Neural cell (in vitro differentiated cells): Measurements from ENCODE around the gene HOXC13. TPM values are rescaled to one million over a fixed set of nuclear protein-coding genes. Genes with fewer than 3 reads are reported as not detected.

Experiments used
- H2AFZ ChIP-seq: fragments of 200-600, 300-800 bp; sonication (generic), shearing (Covaris generic); 2 replicates; pipeline ENCODE4 v1.6.0; 2014; ENCODE audit warnings: low read depth, mild to moderate bottlenecking, antibody characterized with exemption, low read length, moderate library complexity
- H3F3A ChIP-seq: fragments of 200-600 bp; shearing (Covaris generic); 2 replicates; pipeline ENCODE4 v1.6.1; 2016; ENCODE audit warnings: mild to moderate bottlenecking, moderate library complexity, mixed read lengths, antibody characterized with exemption, low read length; ENCODE audit not compliant: insufficient read depth, poor library complexity, severe bottlenecking
- H3K27ac ChIP-seq: fragments of 200-600, 300-800 bp; sonication (generic), shearing (Covaris generic); 2 replicates; pipeline ENCODE4 v1.5.1; 2014; ENCODE audit warnings: mild to moderate bottlenecking, low read length, moderate library complexity
- H3K27me3 ChIP-seq: fragments of 300-800, 200-600 bp; sonication (generic), shearing (Covaris generic); 2 replicates; pipeline ENCODE4 v1.6.0; 2014; ENCODE audit warnings: mild to moderate bottlenecking, low read depth, low read length, moderate library complexity; ENCODE audit not compliant: insufficient read depth
- H3K36me3 ChIP-seq: fragments of 300-800, 200-600 bp; sonication (generic), shearing (Covaris generic); 2 replicates; pipeline ENCODE4 v1.5.1; 2014; ENCODE audit warnings: mild to moderate bottlenecking, antibody characterized with exemption, low read length, moderate library complexity; ENCODE audit not compliant: insufficient read depth
- H3K4me2 ChIP-seq: fragments of 300-800, 200-600 bp; sonication (generic), shearing (Covaris generic); 2 replicates; pipeline ENCODE4 v1.6.0; 2014; ENCODE audit warnings: mild to moderate bottlenecking, low read length
- H3K4me3 ChIP-seq: fragments of 300-800, 200-600 bp; sonication (generic), shearing (Covaris generic); 2 replicates; pipeline ENCODE4 v1.5.1; 2014; ENCODE audit warnings: mild to moderate bottlenecking, low read length, moderate library complexity
- H3K79me2 ChIP-seq: fragments of 200-600 bp; shearing (Covaris generic); replicated peaks from 2 replicates; pipeline ENCODE4 v1.6.0; 2014; ENCODE audit warnings: mild to moderate bottlenecking, low read length, moderate library complexity; ENCODE audit not compliant: insufficient read depth
- H3K9ac ChIP-seq: fragments of 300-800, 200-600 bp; sonication (generic), shearing (Covaris generic); 2 replicates; pipeline ENCODE4 v1.6.1; 2016; ENCODE audit warnings: mild to moderate bottlenecking, low read length, mixed read lengths
- H3K9me2 ChIP-seq: fragments of 200-600 bp; shearing (Covaris generic); 2 replicates; pipeline ENCODE4 v1.6.1; 2016; ENCODE audit warnings: mild to moderate bottlenecking, low read length, mixed read lengths; ENCODE audit not compliant: insufficient read depth
- H3K9me3 ChIP-seq: fragments of 200-600, 300-800 bp; sonication (generic), shearing (Covaris generic); 2 replicates; pipeline ENCODE4 v1.6.1; 2016; ENCODE audit warnings: mild to moderate bottlenecking, mixed run types, low read length, moderate library complexity, mixed read lengths
- H4K20me1 ChIP-seq: fragments of 200-600 bp; shearing (Covaris generic); 2 replicates; pipeline ENCODE4 v1.6.1; 2016; ENCODE audit warnings: mild to moderate bottlenecking, mixed run types; ENCODE audit not compliant: insufficient read depth
- CTCF ChIP-seq: fragments of 450-650 bp; IDR thresholded peaks from 2 replicates; pipeline ENCODE4 v1.5.1; 2014; ENCODE audit warnings: antibody characterized with exemption, mild to moderate bottlenecking, moderate library complexity; ENCODE audit not compliant: poor library complexity, severe bottlenecking
- EP300 ChIP-seq: fragments of 450-650 bp; conservative IDR thresholded peaks from 2 replicates; pipeline ENCODE4 v1.6.1; 2014; ENCODE audit warnings: antibody characterized with exemption, mild to moderate bottlenecking, moderate library complexity; ENCODE audit not compliant: poor library complexity, severe bottlenecking
- EZH2 ChIP-seq: fragments of 200-600, 300-800 bp; shearing (Covaris generic), sonication (generic); IDR thresholded peaks from 2 replicates; pipeline ENCODE4 v1.6.1; 2014; ENCODE audit warnings: antibody characterized with exemption, low read length, borderline replicate concordance, mild to moderate bottlenecking; ENCODE audit not compliant: insufficient read depth, poor library complexity, severe bottlenecking
- MXI1 ChIP-seq: fragments of 450-650 bp; conservative IDR thresholded peaks from 2 replicates; pipeline ENCODE4 v1.6.1; 2014; ENCODE audit warnings: antibody characterized with exemption, mild to moderate bottlenecking; ENCODE audit not compliant: poor library complexity, severe bottlenecking
- POLR2AphosphoS5 ChIP-seq: IDR thresholded peaks from 2 replicates; pipeline ENCODE4 v1.6.1; 2012
- RAD21 ChIP-seq: fragments of 450-650 bp; conservative IDR thresholded peaks from 2 replicates; pipeline ENCODE4 v1.6.1; 2014; ENCODE audit warnings: antibody characterized with exemption, mild to moderate bottlenecking, moderate library complexity
- REST ChIP-seq: IDR thresholded peaks from 2 replicates; pipeline ENCODE4 v1.6.1; 2012; ENCODE audit warnings: borderline replicate concordance
- SMC3 ChIP-seq: fragments of 450-650 bp; conservative IDR thresholded peaks from 2 replicates; pipeline ENCODE4 v1.6.1; 2014; ENCODE audit warnings: antibody characterized with exemption, mild to moderate bottlenecking, moderate library complexity; ENCODE audit not compliant: poor library complexity
- TAF1 ChIP-seq: IDR thresholded peaks from 2 replicates; pipeline ENCODE4 v1.6.1; 2012; ENCODE audit warnings: low read depth
- polyA plus RNA-seq: library from polyadenylated mRNA; depleted of rRNA; stranded (reverse); fragments of >200 nt; gene quantifications from 2 replicates; pipeline ENCODE4 v1.2.3, GENCODE V29; 2014

HOXC13 gene
- polyA plus RNA-seq, 1 donor from 2014 or later = not detected

DNA sequence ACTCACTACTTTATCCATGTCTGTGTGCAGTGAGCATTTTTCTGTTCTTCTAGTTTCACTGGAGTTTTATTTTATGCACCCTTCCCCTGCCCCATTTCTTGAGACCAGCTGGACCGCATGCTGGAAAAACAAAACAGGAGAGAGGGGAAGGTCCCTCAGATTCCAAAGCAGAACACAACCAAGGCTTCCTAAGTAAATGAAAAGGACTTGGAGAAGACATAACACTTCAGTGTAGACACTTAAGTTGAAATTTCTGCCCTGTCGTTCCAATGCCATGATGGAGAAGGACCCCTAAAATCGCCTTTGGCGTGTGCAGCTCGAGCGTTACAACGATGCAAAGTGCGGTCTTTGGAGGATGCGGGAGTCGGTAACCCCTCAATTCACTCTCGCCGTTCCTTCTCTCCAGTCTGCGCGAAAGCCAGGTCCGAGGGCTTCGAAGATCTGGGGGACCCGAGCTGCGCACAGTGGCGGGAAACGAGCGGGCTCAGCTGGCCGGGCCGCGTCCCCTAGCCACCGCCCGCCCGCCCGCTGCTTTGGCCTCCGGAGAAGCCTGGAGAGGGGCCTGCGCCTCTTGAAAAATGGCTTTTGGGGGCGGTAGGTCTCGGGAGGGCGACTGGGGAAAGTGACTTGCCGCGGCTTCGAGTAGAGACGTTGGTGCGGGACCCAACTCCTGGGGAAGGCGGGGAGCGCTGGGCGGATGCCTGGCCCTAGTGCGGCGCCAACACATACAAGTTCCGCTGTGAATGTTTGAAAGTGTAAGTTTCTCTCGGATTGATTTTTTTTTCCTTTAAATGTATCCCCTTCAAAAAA, 11.2 kb upstream of the HOXC13 start:
- no peaks in the 10 kb centered on the region for H3K79me2 ChIP-seq
- H3K36me3 ChIP-seq = no peaks in the 10 kb centered on the region
- H3K9me3 ChIP-seq = no peaks in the 10 kb centered on the region
- no peak for TF ChIP-seq POLR2AphosphoS5
- no peak for TF ChIP-seq MXI1
- TF ChIP-seq REST = no peak
- no peak for TF ChIP-seq SMC3
- TF ChIP-seq RAD21 = no peak
- TF ChIP-seq EZH2 = no peak
- no peak for TF ChIP-seq EP300
- TF ChIP-seq TAF1 = no peak
- TF ChIP-seq CTCF = no peak
- H3K4me3 ChIP-seq = no peak overlapping the region
- no peak overlapping the region for H3K27ac ChIP-seq
- no peak overlapping the region for H2AFZ ChIP-seq
- H3F3A ChIP-seq = no peaks in the 10 kb centered on the region
- no peaks in the 10 kb centered on the region for H4K20me1 ChIP-seq
- H3K9ac ChIP-seq = no peak overlapping the region
- H3K27me3 ChIP-seq = peaks cover 100% of the 10 kb centered on the region
- H3K4me2 ChIP-seq = no peak overlapping the region
- H3K9me2 ChIP-seq = no peaks in the 10 kb centered on the region

- TF ChIP-seq CTCF (no peak), REST (no peak), POLR2AphosphoS5 (no peak), EZH2 (no peak), SMC3 (no peak), TAF1 (no peak), MXI1 (no peak), RAD21 (no peak), EP300 (no peak)
- Histone ChIP-seq H3K36me3 (no peaks in the 10 kb centered on the region), H3F3A (no peaks in the 10 kb centered on the region), H3K9ac (no peak overlapping the region), H3K79me2 (no peaks in the 10 kb centered on the region), H3K4me3 (no peak overlapping the region), H3K9me2 (no peaks in the 10 kb centered on the region), H4K20me1 (no peaks in the 10 kb centered on the region), H2AFZ (no peak overlapping the region), H3K27me3 (peaks cover 100% of the 10 kb centered on the region), H3K9me3 (no peaks in the 10 kb centered on the region), H3K4me2 (no peak overlapping the region), H3K27ac (no peak overlapping the region)
These were observed 10.4 kb upstream of the HOXC13 start for GRCh38 chr12:53928054-53928835.
